Transverse colon (tissue), 4 donors: ENCODE results near the gene GNRHR. TPM values are rescaled to one million over a fixed set of nuclear protein-coding genes. Genes with fewer than 3 reads are reported as not detected.

Source experiments
- DNase-seq: peaks from one replicate; pipeline ENCODE4 v3.0.0-alpha.2; 2019
- H3K27ac ChIP-seq, 4 donors: fragments of 200-600 bp; sonication (generic); 2 replicates each; pipeline ENCODE4 v1.5.1; 2016 to 2018; ENCODE audit warnings: inconsistent platforms in 4 of 4
- H3K27me3 ChIP-seq: fragments of 200-600 bp; sonication (generic); 2 replicates; pipeline ENCODE4 v1.5.1; 2017; ENCODE audit warnings: inconsistent platforms
- H3K36me3 ChIP-seq, 4 donors: fragments of 200-600 bp; sonication (generic); 2 replicates each; pipeline ENCODE4 v1.5.1; 2017 to 2019; ENCODE audit warnings: inconsistent platforms in 4 of 4
- H3K4me1 ChIP-seq, 4 donors: fragments of 200-600 bp; sonication (generic); 2 replicates each; pipeline ENCODE4 v1.5.1; 2017 to 2020; ENCODE audit warnings: inconsistent platforms in 4 of 4
- H3K4me3 ChIP-seq, 4 donors: fragments of 200-600 bp; sonication (generic); 1 replicate in 1 of 4; 2 replicates in 3 of 4; pipeline versions ENCODE4 v1.5.1 to v1.6.1; 2017 to 2019; ENCODE audit warnings: inconsistent platforms in 4 of 4
- H3K9me3 ChIP-seq, 2 donors: fragments of 200-600 bp; sonication (generic); 2 replicates each; pipeline ENCODE4 v1.5.1; 2017 to 2019; ENCODE audit warnings: inconsistent platforms in 2 of 2
- CTCF ChIP-seq, 5 experiments: fragments of 200-600 bp in 3 of 5; fragments of 450-650 bp in 2 of 5; sonication (generic) in 3 of 5; IDR thresholded peaks; 1 replicate in 2 of 5; 2 replicates in 3 of 5; pipeline ENCODE4 v1.5.1; 2016 to 2017; ENCODE audit warnings: antibody characterized with exemption in 5 of 5, inconsistent platforms in 3 of 5, mild to moderate bottlenecking in 2 of 5, moderate library complexity in 1 of 5
- EP300 ChIP-seq: sonication (generic); formaldehyde crosslinking; IDR thresholded peaks from one replicate; pipeline ENCODE4 v1.6.1; 2017; ENCODE audit warnings: antibody characterized with exemption, low read depth
- POLR2A ChIP-seq: fragments of 450-650 bp; IDR thresholded peaks from one replicate; pipeline ENCODE4 v1.6.1; 2016; ENCODE audit warnings: antibody characterized with exemption, mild to moderate bottlenecking, moderate library complexity
- POLR2AphosphoS5 ChIP-seq, 3 donors: sonication (generic); formaldehyde crosslinking; IDR thresholded peaks; one replicate each; pipeline ENCODE4 v1.6.1; 2016; ENCODE audit warnings: antibody characterized with exemption in 3 of 3
- WGBS, 2 donors: methylation state at CpG; one replicate each; pipeline ENCODE4 v1.1.5; 2018; ENCODE audit warnings: low coverage in 1 of 2; 5-methylcytosine and 5-hydroxymethylcytosine counted together
- in situ Hi-C, 4 donors: fragments of 200-750 bp; cut with MboI; loops; one replicate each; pipeline versions ENCODE4 v1.15.0 to v1.15.1; 2017; ENCODE audit warnings: low sequenced_read_pairs in 3 of 4, low pct_ligation_motif_present in 1 of 4, low pct_unique_long_range_greater_than_20kb in 1 of 4
- intact Hi-C: fragments of 100-400 bp; cut with DNase I; formaldehyde crosslinking; loops from one replicate; pipeline ENCODE4 v1.15.1; 2023; ENCODE audit warnings: low total_unique reads
- total RNA-seq, 4 donors: library from RNA; depleted of rRNA; stranded (reverse); fragments of >200 nt; gene quantifications; one replicate each; pipeline ENCODE4 v1.1.0, GENCODE V29; 2016

Gene GNRHR
- not detected for total RNA-seq

- in situ Hi-C loops, result no loop called here
- no peak for DNase-seq
- no peaks in the 10 kb centered on the region for H3K4me1 ChIP-seq
- no peaks in the 10 kb centered on the region for H3K27me3 ChIP-seq
- H3K36me3 ChIP-seq, result no peaks in the 10 kb centered on the region
- H3K27ac ChIP-seq, result no peak within 1 kb of the TSS
- H3K9me3 ChIP-seq, result no peaks in the 10 kb centered on the region
- intact Hi-C loops, result no loop called here
- WGBS, 2 donors, result 90 to 94% methylated on average over 2 to 3 of the region's 3 CpGs
- TF ChIP-seq POLR2AphosphoS5 (IDR thresholded peaks at IDR 0.05) (no peak), EP300 (no peak), CTCF (IDR thresholded peaks at IDR 0.05) (no peak), POLR2A (no peak)
- no peak within 1 kb of the TSS for H3K4me3 ChIP-seq
These were observed at the start of gene GNRHR for GRCh38 chr4:67754288-67754687. GNRHR (minus strand) TSS chr4:67754388; CDS start chr4:67754335, 53 bp downstream.

- Histone ChIP-seq H3K36me3 (no peaks in the 10 kb centered on the region), H3K27ac (no peak overlapping the region), H3K4me1 (no peaks in the 10 kb centered on the region), H3K9me3 (no peaks in the 10 kb centered on the region), H3K27me3 (no peaks in the 10 kb centered on the region), H3K4me3 (no peak overlapping the region)
- in situ Hi-C loops, result no loop called here
- intact Hi-C loops, result no loop called here
- no peak for DNase-seq
- TF ChIP-seq POLR2A (no peak), CTCF (IDR thresholded peaks at IDR 0.05) (no peak), EP300 (no peak), POLR2AphosphoS5 (IDR thresholded peaks at IDR 0.05) (no peak)
These were observed 42.6 kb upstream of the GNRHR start for GRCh38 chr4:67796810-67797209.

- TF ChIP-seq EP300, result no peak
- TF ChIP-seq POLR2A, result no peak
- no peak for TF ChIP-seq POLR2AphosphoS5 (IDR thresholded peaks at IDR 0.05)
- no peak for TF ChIP-seq CTCF (IDR thresholded peaks at IDR 0.05)
These were observed 36.5 kb upstream of the GNRHR start for GRCh38 chr4:67790721-67791120.

GRCh38 chr4:67787311-67787710 lies 33.1 kb upstream of the GNRHR start:
- WGBS, 2 donors, result 90 to 100% methylated on average over 1 to 2 of the region's 2 CpGs
- TF ChIP-seq POLR2A, result no peak
- no peak for TF ChIP-seq EP300
- intact Hi-C loops (no loop called here), in situ Hi-C loops (no loop called here)
- Histone ChIP-seq H3K27ac (no peak overlapping the region), H3K4me3 (no peak overlapping the region), H3K9me3 (no peaks in the 10 kb centered on the region), H3K4me1 (no peaks in the 10 kb centered on the region), H3K36me3 (no peaks in the 10 kb centered on the region), H3K27me3 (no peaks in the 10 kb centered on the region)
- no peak for DNase-seq

More at GRCh38 chr4:67790721-67791120, 36.5 kb upstream of the GNRHR start:
- intact Hi-C loops, result no loop called here
- H3K4me1 ChIP-seq, result no peaks in the 10 kb centered on the region
- DNase-seq, result no peak
- H3K27ac ChIP-seq, result no peak overlapping the region
- in situ Hi-C loops, result no loop called here
- no peaks in the 10 kb centered on the region for H3K9me3 ChIP-seq
- H3K4me3 ChIP-seq, result no peak overlapping the region
- H3K27me3 ChIP-seq, result no peaks in the 10 kb centered on the region
- no peaks in the 10 kb centered on the region for H3K36me3 ChIP-seq

GRCh38 chr4:67785528-67785927 lies 31.3 kb upstream of the GNRHR start:
- DNase-seq, result no peak
- H3K36me3 ChIP-seq, result no peaks in the 10 kb centered on the region
- in situ Hi-C loops, result no loop called here
- no peaks in the 10 kb centered on the region for H3K4me1 ChIP-seq
- no peak for TF ChIP-seq POLR2A
- no peak for TF ChIP-seq CTCF (IDR thresholded peaks at IDR 0.05)
- no peak for TF ChIP-seq EP300
- no peak for TF ChIP-seq POLR2AphosphoS5 (IDR thresholded peaks at IDR 0.05)
- WGBS, 2 donors, result 69 to 77% methylated on average over 2 of the region's 2 CpGs
- H3K4me3 ChIP-seq, result no peak overlapping the region
- no peak overlapping the region for H3K27ac ChIP-seq
- H3K9me3 ChIP-seq, result no peaks in the 10 kb centered on the region
- no peaks in the 10 kb centered on the region for H3K27me3 ChIP-seq
- intact Hi-C loops, result no loop called here
